ENCODE data around the gene ELF1.

GRCh38 chr13:41007744-41008128 is 11.4 kb downstream of the ELF1 start:
- no peak for TF ChIP-seq CTCF (IDR thresholded peaks at IDR 0.05)
- no peak for TF ChIP-seq ZFX (IDR thresholded peaks at IDR 0.05; ENCODE audit: borderline replicate concordance)
